ENCODE data around the gene UNC5A.

- TF ChIP-seq GATA2 (IDR thresholded peaks at IDR 0.05; ENCODE audit: low read depth, low read length) (no peak), GATA3 (IDR thresholded peaks at IDR 0.05; ENCODE audit: low read depth, low read length) (no peak)
Observed at GRCh38 chr5:176776141-176776865, 34.1 kb upstream of the UNC5A start.
